Mammary epithelial cell (primary cell): ENCODE data around the gene GTF2H1.

ENCODE experiments used
- CTCF ChIP-seq, 2 donors: IDR thresholded peaks in 1 of 2; conservative IDR thresholded peaks in 1 of 2; 2 replicates each; pipeline ENCODE4 v1.5.1; 2011 to 2012; ENCODE audit warnings: inconsistent platforms in 2 of 2, low read length in 2 of 2, mild to moderate bottlenecking in 2 of 2, control low read depth in 1 of 2, low read depth in 1 of 2; ENCODE audit not compliant: insufficient read depth in 1 of 2; ENCODE audit errors: extremely low read depth in 1 of 2
- EZH2 ChIP-seq: IDR thresholded peaks from 2 replicates; pipeline ENCODE4 v1.6.1; 2012; ENCODE audit warnings: low read length, inconsistent platforms, borderline replicate concordance

DNA sequence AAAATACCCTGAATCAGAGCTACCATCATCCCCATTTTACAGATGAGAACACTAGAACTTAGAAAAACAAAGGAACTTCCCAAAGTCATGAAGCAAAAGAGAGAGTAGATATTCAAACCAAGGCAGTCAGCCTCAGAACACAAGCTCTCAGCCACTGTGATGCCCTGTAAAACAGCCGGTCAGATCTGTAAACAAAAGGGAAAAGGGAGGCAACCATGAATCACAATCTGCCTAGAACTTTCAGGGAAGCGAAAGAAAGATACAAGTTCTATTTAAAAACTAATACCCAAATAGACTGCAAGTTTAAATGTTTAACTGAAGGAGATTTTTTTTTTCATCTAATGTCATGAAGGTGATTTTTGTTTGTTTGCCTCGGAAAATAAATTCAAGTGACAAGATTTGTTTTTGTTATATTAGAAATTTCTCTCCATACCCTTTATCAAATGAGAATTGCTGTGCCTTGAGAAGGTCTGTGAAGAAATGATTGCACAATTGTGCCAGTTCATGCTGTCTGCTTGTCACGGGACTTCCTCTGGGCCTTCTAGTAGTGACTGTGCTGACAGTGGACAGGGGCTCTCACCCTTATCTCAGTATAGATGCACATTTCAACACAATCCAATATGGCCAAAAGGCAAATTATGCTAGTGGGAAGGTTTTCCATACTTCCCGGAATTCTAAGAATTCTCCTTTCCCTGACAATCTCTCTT lies 44.6 kb upstream of the GTF2H1 start:
- no peak for TF ChIP-seq CTCF (conservative IDR thresholded peaks at IDR 0.05 in 1 of 2, IDR thresholded peaks at IDR 0.05 in 1 of 2; ENCODE audit: extremely low read depth in 1 of 2, insufficient read depth in 1 of 2, low read depth in 1 of 2, low read length in 2 of 2)
- no peak for TF ChIP-seq EZH2
